ENCODE data around the gene FCRLB. TPM values are rescaled to one million over a fixed set of nuclear protein-coding genes. Genes with fewer than 3 reads are reported as not detected.

The FCRLB gene
- total RNA-seq, 1 experiment from 2014 or later: not detected

- no peak overlapping the region for H3K27ac Mint-ChIP-seq
- peak; percentile 40 for DNase-seq
- Histone ChIP-seq H2BK20ac (ENCODE audit: low read depth, low read length, poor library complexity, severe bottlenecking) (no peak overlapping the region), H3K23me2 (ENCODE audit: insufficient read length, low read depth, low read length, poor library complexity, severe bottlenecking) (no peaks in the 10 kb centered on the region), H3K18ac (ENCODE audit: insufficient read length, low read depth, low read length) (no peak overlapping the region), H2BK15ac (ENCODE audit: low read depth, low read length) (no peak overlapping the region), H3K9ac (ENCODE audit: extremely low read depth, insufficient read length, low read length) (no peak overlapping the region), H3K27ac (ENCODE audit: insufficient read length, low read depth, low read length) (no peak overlapping the region), H3K27me3 (ENCODE audit: insufficient read depth, low read length) (no peaks in the 10 kb centered on the region), H3K14ac (ENCODE audit: insufficient read depth, low read length) (no peak overlapping the region), H2BK5ac (ENCODE audit: insufficient read length, low read length) (no peak overlapping the region), H3K23ac (ENCODE audit: insufficient read length, low read depth, low read length) (no peak overlapping the region), H3K56ac (ENCODE audit: insufficient read length, low read depth, low read length) (no peak overlapping the region), H2BK120ac (ENCODE audit: low read depth, low read length, poor library complexity, severe bottlenecking) (no peak overlapping the region), H4K5ac (ENCODE audit: insufficient read length, low read depth, low read length) (no peak overlapping the region), H3T11ph (ENCODE audit: low read length) (no peak overlapping the region), H2AK5ac (ENCODE audit: insufficient read length, low read length) (no peak overlapping the region), H4K20me1 (ENCODE audit: control insufficient read depth, insufficient read depth, insufficient read length) (no peaks in the 10 kb centered on the region), H2AFZ (ENCODE audit: low read length) (no peak overlapping the region), H2BK12ac (ENCODE audit: insufficient read length, low read depth, low read length) (no peak overlapping the region), H3K4ac (ENCODE audit: low read depth, low read length) (no peak overlapping the region), H3K4me2 (ENCODE audit: insufficient read depth, insufficient read length, low read length) (no peak overlapping the region), H3K79me2 (ENCODE audit: insufficient read depth, low read length) (no peaks in the 10 kb centered on the region), H3K4me1 (ENCODE audit: insufficient read depth, low read length) (peaks cover 10% of the 10 kb centered on the region; the same call in 1 of the 2 replicates), H3K9me3 (ENCODE audit: control insufficient read depth, low read depth, low read length) (no peaks in the 10 kb centered on the region), H4K91ac (ENCODE audit: insufficient read length, low read depth, low read length) (no peak overlapping the region), H4K8ac (replicated peaks; ENCODE audit: insufficient read length, low read depth, low read length) (no peak overlapping the region), H3K79me1 (ENCODE audit: insufficient read depth, low read depth, low read length, poor library complexity, severe bottlenecking) (no peaks in the 10 kb centered on the region)
- H3K4me1 Mint-ChIP-seq: peaks cover 22 to 28% of the 10 kb centered on the region in 2 experiments
- H3K4me3 Mint-ChIP-seq: no peak overlapping the region
- no peaks in the 10 kb centered on the region for H3K9me3 Mint-ChIP-seq
- no peaks in the 10 kb centered on the region for H3K36me3 Mint-ChIP-seq (ENCODE audit: insufficient read depth in 1 of 3, low read depth in 3 of 3)
- WGBS (ENCODE audit: extremely low coverage, insufficient read length, low lambda C conversion rate): no CpG with 5 or more reads among the region's 4 CpGs
- TF ChIP-seq CTCF (conservative IDR thresholded peaks at IDR 0.05): peak; percentile 71
- no peaks in the 10 kb centered on the region; the same call in 1 of the 2 replicates for H3K27me3 Mint-ChIP-seq (ENCODE audit: low read depth)
Observed at GRCh38 chr1:161738627-161739287, 17.4 kb downstream of the FCRLB start.
